K562 (cell line): ENCODE results near the gene NSG2. TPM values are rescaled to one million over a fixed set of nuclear protein-coding genes. Genes with fewer than 3 reads are reported as not detected.

ENCODE experiments used
- ATAC-seq: fragments of 200-7000 bp; cut with Tn5 transposase; 3 replicates; pipeline ENCODE4 v1.9.1; 2020; ENCODE audit warnings: moderate library complexity
- BruUV-seq: library from RNA; stranded (reverse); fragments of 400-500 nt; replicated peaks from 2 replicates; lab custom pipeline; 2021; lab: Mats Ljungman, UMichigan
- CTCF ChIA-PET: fragments of 300-600 bp; formaldehyde crosslinking; extraction: SDS; loops from one replicate; lab custom pipeline; 2021; ENCODE audit warnings: low intra/inter-chr PET ratio; lab: Yijun Ruan, JAX
- POLR2A ChIA-PET: fragments of 300-600, 350-650 bp; sonication (Branson Sonifier 250); formaldehyde crosslinking; extraction: SDS; loops from one replicate; lab custom pipeline; 2021; ENCODE audit warnings: antibody characterized with exemption, inconsistent platforms; lab: Yijun Ruan, JAX
- DNase-seq, 4 experiments: peaks; one replicate each; pipeline versions ENCODE4 v3.0.0 to v3.0.0-alpha.2; 2011 to 2018; ENCODE audit warnings: low spot score in 3 of 4, mixed read lengths in 3 of 4; ENCODE audit errors: extremely low read depth in 1 of 4
- FAIRE-seq: peaks from 2 replicates; lab custom pipeline; 2011; peaks lifted over from hg19 to GRCh38; lab: Jason Lieb, UNC
- H2AFZ ChIP-seq: 2 replicates; pipeline ENCODE4 v1.6.0; 2011; ENCODE audit warnings: low read depth, low read length, control low read depth, inconsistent platforms
- H3K27ac ChIP-seq: fragments of 200-600 bp; 3 replicates; pipeline ENCODE4 v1.8.0; 2011; ENCODE audit warnings: low read depth, mild to moderate bottlenecking, control low read depth, inconsistent platforms, low read length, moderate library complexity, mixed read lengths; ENCODE audit errors: extremely low read depth
- H3K27me3 ChIP-seq, 2 experiments: fragments of 300-600 bp in 1 of 2; 2 replicates in 1 of 2; 3 replicates in 1 of 2; pipeline versions ENCODE4 v1.6.0 to v1.8.0; 2011; ENCODE audit warnings: inconsistent platforms in 2 of 2, low read length in 2 of 2, mild to moderate bottlenecking in 1 of 2, mixed read lengths in 1 of 2, moderate library complexity in 1 of 2; ENCODE audit not compliant: control insufficient read depth in 2 of 2, insufficient read depth in 2 of 2
- H3K36me3 ChIP-seq: fragments of 300-600 bp; 3 replicates; pipeline ENCODE4 v1.8.0; 2011; ENCODE audit warnings: mild to moderate bottlenecking, low read length, inconsistent platforms; ENCODE audit not compliant: control insufficient read depth, insufficient read depth
- H3K4me1 ChIP-seq, 2 experiments: fragments of 200-600 bp in 1 of 2; replicated peaks in 1 of 2; 2 replicates in 1 of 2; 3 replicates in 1 of 2; pipeline versions ENCODE4 v1.5.1 to v1.8.0; 2011; ENCODE audit warnings: inconsistent platforms in 2 of 2, low read length in 2 of 2, mild to moderate bottlenecking in 1 of 2, mixed read lengths in 1 of 2, moderate library complexity in 1 of 2; ENCODE audit not compliant: control insufficient read depth in 2 of 2, insufficient read depth in 2 of 2
- H3K4me2 ChIP-seq: 2 replicates; pipeline ENCODE4 v1.6.1; 2011; ENCODE audit warnings: low read length, control low read depth, inconsistent platforms, mixed read lengths; ENCODE audit not compliant: insufficient read depth
- H3K4me3 ChIP-seq: fragments of 200-600 bp; sonication (generic), shearing (Covaris generic); 2 replicates; pipeline ENCODE4 v1.5.1; 2016; ENCODE audit warnings: control low read depth, inconsistent platforms
- H3K79me2 ChIP-seq: fragments of 200-600 bp; 3 replicates; pipeline ENCODE4 v1.8.0; 2011; ENCODE audit warnings: low read length, inconsistent platforms; ENCODE audit not compliant: control insufficient read depth, insufficient read depth
- H3K9ac ChIP-seq, 2 experiments: 2 replicates each; pipeline versions ENCODE4 v1.6.0 to v1.6.1; 2011; ENCODE audit warnings: low read depth in 2 of 2, low read length in 2 of 2, control low read depth in 1 of 2, inconsistent platforms in 1 of 2, mild to moderate bottlenecking in 1 of 2, mixed read lengths in 1 of 2; ENCODE audit not compliant: insufficient read depth in 1 of 2
- H3K9me1 ChIP-seq: one replicate; pipeline ENCODE4 v1.6.0; 2011; ENCODE audit warnings: inconsistent platforms, mild to moderate bottlenecking, low read length, moderate library complexity; ENCODE audit not compliant: control insufficient read depth, insufficient read depth
- H3K9me3 ChIP-seq: replicated peaks from 2 replicates; pipeline ENCODE4 v1.5.1; 2011; ENCODE audit warnings: low read depth, low read length, inconsistent platforms; ENCODE audit not compliant: control insufficient read depth, insufficient read depth
- H4K20me1 ChIP-seq: replicated peaks from 2 replicates; pipeline ENCODE4 v1.6.1; 2011; ENCODE audit warnings: low read length, inconsistent platforms, mixed read lengths; ENCODE audit not compliant: control insufficient read depth, insufficient read depth
- CC2D1A ChIP-seq: fragments of 450-650 bp; IDR thresholded peaks from 2 replicates; pipeline ENCODE4 v1.6.1; 2017; ENCODE audit warnings: mild to moderate bottlenecking
- CHD4 ChIP-seq: fragments of 200-600 bp; sonication (generic); IDR thresholded peaks from 3 replicates; pipeline ENCODE4 v1.6.1; 2012; ENCODE audit warnings: low read depth, mild to moderate bottlenecking, mixed read lengths, low read length, inconsistent platforms; ENCODE audit not compliant: insufficient read depth, insufficient replicate concordance, poor library complexity, severe bottlenecking
- ELF4 ChIP-seq: fragments of 450-650 bp; formaldehyde crosslinking; IDR thresholded peaks from 2 replicates; pipeline ENCODE4 v1.4.0; 2022; ENCODE audit warnings: missing genetic modification characterization
- ETS1 ChIP-seq: conservative IDR thresholded peaks from 2 replicates; pipeline ENCODE4 v1.6.1; 2011; ENCODE audit warnings: low read depth, mild to moderate bottlenecking, low read length; ENCODE audit not compliant: control insufficient read depth
- HBP1 ChIP-seq: fragments of 450-650 bp; formaldehyde crosslinking; IDR thresholded peaks from 2 replicates; pipeline ENCODE4 v1.4.0; 2022; ENCODE audit warnings: missing genetic modification characterization
- MAFF ChIP-seq: IDR thresholded peaks from 2 replicates; pipeline ENCODE4 v1.6.1; 2012; ENCODE audit warnings: low read length, improper control_type of control experiment
- NFIX ChIP-seq: fragments of 250-450 bp; sonication (Bioruptor Pico); IDR thresholded peaks from 2 replicates; pipeline ENCODE4 v1.4.0; 2020; ENCODE audit warnings: low read depth, mild to moderate bottlenecking, moderate library complexity
- ZNF124 ChIP-seq: sonication (generic); formaldehyde crosslinking; IDR thresholded peaks from 2 replicates; pipeline ENCODE4 v1.8.1; 2022; ENCODE audit warnings: missing genetic modification reagents
- ZNF316 ChIP-seq: fragments of 450-650 bp; IDR thresholded peaks from 2 replicates; pipeline ENCODE4 v1.6.1; 2016
- WGBS: fragments of 100-300 bp; shearing (Covaris generic); methylation state at CpG from one replicate; pipeline ENCODE4 v1.1.6; 2016; ENCODE audit warnings: low coverage, mixed read lengths; ENCODE audit not compliant: insufficient coverage; ENCODE audit errors: missing lambda C conversion rate; 5-methylcytosine and 5-hydroxymethylcytosine counted together
- in situ Hi-C: fragments of 300-500 bp; cut with MboI; formaldehyde crosslinking; loops from 4 replicates; pipeline ENCODE4 v1.15.0; 2018; ENCODE audit warnings: inconsistent platforms, mixed read lengths
- intact Hi-C: fragments of 100-400 bp; cut with micrococcal nuclease; formaldehyde crosslinking; loops from 2 replicates; pipeline ENCODE4 v1.14.2; 2022
- polyA plus RNA-seq, 8 experiments: library from polyadenylated mRNA; depleted of rRNA in 4 of 8; stranded (reverse) in 5 of 8; unstranded in 3 of 8; fragments of >200 nt; fragmentation: Nextera tagmentation in 2 of 8; fragmentation: Illumina TruSeq in 1 of 8; extraction: Ambion mirVana in 2 of 8; extraction: Trizol in 1 of 8; gene quantifications; 2 replicates each; pipeline versions ENCODE4 v1.2.1 to v1.2.3, GENCODE V29; 2011 to 2014; ENCODE audit warnings: inconsistent platforms in 1 of 8, missing spikeins in 1 of 8
- total RNA-seq, 7 experiments: library from RNA; depleted of rRNA in 6 of 7; stranded (reverse); fragments of >200 nt in 6 of 7; fragmentation: Illumina TruSeq in 2 of 7; extraction: Trizol in 2 of 7; gene quantifications; 2 replicates each; pipeline versions ENCODE4 v1.2.1 to v1.2.3, GENCODE V29; 2011 to 2021; ENCODE audit warnings: low replicate concordance in 1 of 7

The NSG2 gene
- total and polyA plus RNA-seq, 9 of the 15 experiments (the other 6 are each of a cell fraction or from before 2014, with no cell fraction given), result not detected

GRCh38 chr5:174058433-174059122 lies 13.1 kb downstream of the NSG2 start (continued):
- TF ChIP-seq ZNF124 (CRISPR knock-in tag) (no peak), CHD4 (no peak), CC2D1A (no peak), HBP1 (CRISPR knock-in tag) (no peak), ETS1 (no peak)

GRCh38 chr5:174059247-174059646 lies 13.7 kb downstream of the NSG2 start:
- CTCF ChIA-PET, result no interaction called here
- no peaks in the 10 kb centered on the region for H3K79me2 ChIP-seq
- DNase-seq, result no peak
- POLR2A ChIA-PET, result interaction anchor here (0.6 kb wide), 1 partner anchor 719 kb away, joined by 3 read pairs; no protein-coding TSS in a partner anchor
- H2AFZ ChIP-seq, result no peak overlapping the region
- H3K4me1 ChIP-seq, result no peaks in the 10 kb centered on the region
- H3K9me3 ChIP-seq, result no peaks in the 10 kb centered on the region
- H3K4me2 ChIP-seq, result no peak overlapping the region
- intact Hi-C loops, result no loop called here
- H3K36me3 ChIP-seq, result no peaks in the 10 kb centered on the region
- no peak overlapping the region for H3K4me3 ChIP-seq
- no peak overlapping the region for H3K27ac ChIP-seq
- no peak for ATAC-seq
- no peak for TF ChIP-seq NFIX (CRISPR knock-in tag)
- 0 out of 2 replicates have a peak, but pooled peaks have one; percentile 9 for TF ChIP-seq MAFF
- no peak for TF ChIP-seq ELF4 (CRISPR knock-in tag)
- TF ChIP-seq ZNF316, result peak; percentile 32; the same call in 1 of the 2 replicates
- peaks cover 0 to 10% of the 10 kb centered on the region in 2 experiments; a peak in 3 of 5 replicates for H3K27me3 ChIP-seq
- H3K9me1 ChIP-seq, result no peaks in the 10 kb centered on the region
- peaks cover 3% of the 10 kb centered on the region; the same call in 1 of the 2 replicates for H4K20me1 ChIP-seq
- no peak overlapping the region for H3K9ac ChIP-seq
- no peak for FAIRE-seq
- WGBS, result 0% methylated on average over 1 of the region's 1 CpG
- in situ Hi-C loops, result no loop called here
- BruUV-seq, result no TSS peak
